OCI-LY3 (cell line): ENCODE results near the gene KCNJ11.

Experiments
- H2AFZ ChIP-seq: fragments of 200-600, 300-600 bp; shearing (Covaris generic); 2 replicates; pipeline ENCODE4 v1.6.0; 2014; ENCODE audit warnings: antibody characterized with exemption, low read depth, low read length
- H3K27ac ChIP-seq: fragments of 200-600, 300-600 bp; sonication (generic); 2 replicates; pipeline ENCODE4 v1.5.1; 2014; ENCODE audit warnings: mild to moderate bottlenecking, low read length, moderate library complexity, mixed read lengths
- H3K27me3 ChIP-seq: fragments of 200-600, 300-600 bp; sonication (generic); 2 replicates; pipeline ENCODE4 v1.6.1; 2014; ENCODE audit warnings: low read depth, low read length, mixed read lengths
- H3K36me3 ChIP-seq: fragments of 200-600, 300-600 bp; sonication (generic); replicated peaks from 2 replicates; pipeline ENCODE3; 2014; ENCODE audit warnings: low read depth, low read length, mixed read lengths
- H3K4me1 ChIP-seq: fragments of 300-600, 200-600 bp; sonication (generic); 2 replicates; pipeline ENCODE4 v1.6.1; 2014; ENCODE audit warnings: low read length, mixed read lengths
- H3K4me2 ChIP-seq: fragments of 200-600, 300-600 bp; sonication (generic); 2 replicates; pipeline ENCODE4 v1.6.1; 2014; ENCODE audit warnings: low read length, mixed read lengths
- H3K4me3 ChIP-seq: fragments of 300-600, 200-600 bp; sonication (generic); 2 replicates; pipeline ENCODE4 v1.5.1; 2014; ENCODE audit warnings: antibody characterized with exemption, mild to moderate bottlenecking, low read length, moderate library complexity
- H3K79me2 ChIP-seq: fragments of 300-600, 200-600 bp; shearing (Covaris generic); 2 replicates; pipeline ENCODE4 v1.6.1; 2014; ENCODE audit warnings: mild to moderate bottlenecking, low read length, mixed read lengths
- H3K9ac ChIP-seq: fragments of 300-600, 200-600 bp; shearing (Covaris generic); 2 replicates; pipeline ENCODE4 v1.6.0; 2014; ENCODE audit warnings: mild to moderate bottlenecking, low read length, moderate library complexity
- H3K9me3 ChIP-seq: fragments of 200-600, 300-600 bp; shearing (Covaris generic); 2 replicates; pipeline ENCODE4 v1.6.1; 2014; ENCODE audit warnings: low read length, mixed read lengths; ENCODE audit not compliant: insufficient read depth
- H4K20me1 ChIP-seq: fragments of 200-600, 300-600 bp; sonication (generic); 2 replicates; pipeline ENCODE4 v1.6.1; 2016; ENCODE audit warnings: low read length, mixed read lengths; ENCODE audit not compliant: insufficient read depth
- CTCF ChIP-seq: fragments of 200-600, 300-600 bp; sonication (generic); IDR thresholded peaks from 2 replicates; pipeline ENCODE4 v1.5.1; 2014; ENCODE audit warnings: antibody characterized with exemption, low read length, low read depth
- EZH2phosphoT487 ChIP-seq: fragments of 200-600 bp; shearing (Covaris generic); IDR thresholded peaks from 2 replicates; pipeline ENCODE4 v1.6.1; 2018; ENCODE audit warnings: antibody characterized with exemption, mixed run types, low read depth

The KCNJ11 gene

GRCh38 chr11:17415523-17416104, 27.2 kb upstream of the KCNJ11 start:
- Histone ChIP-seq H3K27me3 (peaks cover 49% of the 10 kb centered on the region), H3K36me3 (no peaks in the 10 kb centered on the region), H3K4me2 (no peak overlapping the region), H3K9me3 (no peaks in the 10 kb centered on the region), H3K4me3 (no peak overlapping the region), H3K27ac (no peak overlapping the region), H3K79me2 (no peaks in the 10 kb centered on the region), H3K4me1 (no peaks in the 10 kb centered on the region), H3K9ac (no peak overlapping the region), H2AFZ (no peak overlapping the region), H4K20me1 (no peaks in the 10 kb centered on the region)
- no peak for TF ChIP-seq CTCF
- TF ChIP-seq EZH2phosphoT487: no peak

DNA sequence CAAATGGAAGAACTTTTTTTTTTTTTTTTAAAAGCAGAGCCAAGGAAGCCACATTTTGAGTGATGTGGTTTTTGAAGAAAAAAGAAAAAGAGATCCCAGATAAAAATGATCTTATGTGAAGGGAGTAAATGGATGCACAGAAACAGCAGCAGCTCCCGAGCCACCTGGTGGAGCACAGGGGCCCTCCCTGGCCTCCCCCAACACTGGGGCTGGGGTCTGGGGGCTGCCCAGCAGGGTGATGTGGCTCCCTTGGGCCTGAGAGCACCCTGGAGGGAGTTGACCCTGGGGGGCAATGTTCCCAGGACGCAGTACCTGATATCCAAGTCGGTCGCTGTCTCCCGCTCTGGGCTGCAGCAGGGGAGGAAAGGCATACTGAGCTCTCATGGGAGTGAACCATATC, 26.5 kb upstream of the KCNJ11 start:
- no peak overlapping the region for H3K4me2 ChIP-seq

DNA sequence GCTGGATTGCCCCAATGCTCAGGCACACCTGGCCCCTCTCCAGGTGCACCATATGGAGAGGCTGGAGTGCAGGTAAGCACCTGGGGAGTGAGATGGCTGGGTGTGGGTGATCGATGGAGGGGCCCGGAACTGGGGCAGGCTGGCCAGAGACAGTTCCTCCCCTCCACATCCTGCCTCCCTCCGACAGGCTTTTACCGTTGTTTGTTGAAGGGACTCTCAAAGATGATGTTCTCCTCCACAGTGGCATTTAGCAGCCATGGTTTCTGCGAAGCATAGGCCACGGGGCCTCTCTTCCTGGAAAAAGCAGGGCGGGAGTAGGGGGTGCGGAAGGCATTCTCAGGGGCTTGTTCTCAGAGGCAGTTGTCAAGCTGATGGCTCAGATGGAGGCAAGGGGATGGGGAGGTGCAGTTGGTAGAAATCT, 25.9 kb upstream of the KCNJ11 start:
- no peaks in the 10 kb centered on the region for H4K20me1 ChIP-seq
- no peaks in the 10 kb centered on the region for H3K36me3 ChIP-seq
- H3K4me1 ChIP-seq: no peaks in the 10 kb centered on the region
- no peaks in the 10 kb centered on the region for H3K79me2 ChIP-seq
- H3K9ac ChIP-seq: no peak overlapping the region
- no peak overlapping the region for H3K4me3 ChIP-seq
- H3K27ac ChIP-seq: no peak overlapping the region
- H2AFZ ChIP-seq: no peak overlapping the region
- H3K27me3 ChIP-seq: peaks cover 37% of the 10 kb centered on the region
- no peak overlapping the region for H3K4me2 ChIP-seq
- no peaks in the 10 kb centered on the region for H3K9me3 ChIP-seq
- no peak for TF ChIP-seq EZH2phosphoT487
- TF ChIP-seq CTCF: no peak

More for the DNA sequence above, 26.5 kb upstream of the KCNJ11 start:
- H3K79me2 ChIP-seq: no peaks in the 10 kb centered on the region
- H3K9me3 ChIP-seq: no peaks in the 10 kb centered on the region
- H3K27me3 ChIP-seq: peaks cover 43% of the 10 kb centered on the region
- no peak overlapping the region for H3K4me3 ChIP-seq
- H3K9ac ChIP-seq: no peak overlapping the region
- no peaks in the 10 kb centered on the region for H3K36me3 ChIP-seq
- H2AFZ ChIP-seq: no peak overlapping the region
- no peak for TF ChIP-seq EZH2phosphoT487
- no peak for TF ChIP-seq CTCF
- H3K4me1 ChIP-seq: no peaks in the 10 kb centered on the region
- no peaks in the 10 kb centered on the region for H4K20me1 ChIP-seq
- H3K27ac ChIP-seq: no peak overlapping the region

DNA sequence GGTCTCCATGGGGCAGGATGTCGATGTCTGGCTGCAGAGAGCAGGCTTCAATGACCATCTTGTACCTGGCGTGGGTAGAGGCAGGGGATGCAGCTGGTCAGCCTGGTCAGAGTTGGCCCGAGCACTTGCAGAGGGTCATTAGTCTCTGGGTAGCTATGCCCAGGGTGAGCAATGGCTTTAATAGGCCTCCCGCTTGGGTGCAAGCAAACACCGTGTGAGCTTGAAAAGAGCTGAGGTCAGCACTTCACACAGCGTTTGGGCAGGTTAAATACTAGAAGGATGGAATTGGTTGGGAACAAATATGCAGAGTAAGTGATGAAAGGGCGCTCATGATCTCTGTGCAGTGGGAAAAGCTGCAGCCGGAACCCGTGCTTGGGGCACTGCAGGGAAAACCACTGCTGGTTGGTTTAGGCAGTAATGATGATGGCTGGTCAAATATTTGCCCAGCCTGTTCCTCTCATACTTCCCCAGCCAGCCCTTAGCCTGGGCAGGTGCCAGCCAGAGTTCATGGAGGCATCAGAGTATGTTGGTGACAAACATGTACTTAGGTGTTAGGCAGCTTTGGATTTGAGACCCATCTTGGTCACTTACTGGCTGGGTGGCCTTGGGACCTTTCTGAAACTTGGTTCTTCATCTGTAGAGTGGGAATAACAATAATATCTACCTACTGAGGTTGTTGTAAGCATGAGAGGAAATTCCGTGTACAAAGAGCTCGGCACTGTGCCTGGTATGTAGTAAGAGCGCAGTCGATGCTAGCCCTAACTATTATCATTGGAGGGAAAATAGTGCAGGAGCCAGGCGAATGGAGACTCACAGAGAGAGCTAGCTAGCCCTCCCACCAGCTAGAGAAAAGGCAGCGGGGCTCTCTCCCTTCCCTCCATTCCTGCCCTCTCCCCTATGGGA, 25.2 kb upstream of the KCNJ11 start:
- H3K9me3 ChIP-seq: no peaks in the 10 kb centered on the region
- H3K27me3 ChIP-seq: peaks cover 30% of the 10 kb centered on the region
- H3K79me2 ChIP-seq: no peaks in the 10 kb centered on the region
- H3K4me3 ChIP-seq: no peak overlapping the region
- no peaks in the 10 kb centered on the region for H3K4me1 ChIP-seq
- TF ChIP-seq CTCF (no peak), EZH2phosphoT487 (no peak)
- no peak overlapping the region for H3K9ac ChIP-seq
- no peaks in the 10 kb centered on the region for H3K36me3 ChIP-seq
- no peak overlapping the region for H3K27ac ChIP-seq
- no peaks in the 10 kb centered on the region for H4K20me1 ChIP-seq
- no peak overlapping the region for H2AFZ ChIP-seq
- no peak overlapping the region for H3K4me2 ChIP-seq
